Sigmoid colon (tissue), 4 donors: ENCODE data around the gene OR5H14.

ENCODE experiments used
- CTCF ChIP-seq, 4 experiments: fragments of 450-650 bp in 3 of 4; fragments of 200-600 bp in 1 of 4; IDR thresholded peaks; one replicate each; pipeline ENCODE4 v1.5.1; 2016 to 2019; ENCODE audit warnings: antibody characterized with exemption in 4 of 4, mild to moderate bottlenecking in 3 of 4, moderate library complexity in 2 of 4
- POLR2AphosphoS5 ChIP-seq, 4 donors: sonication (generic); formaldehyde crosslinking; IDR thresholded peaks; one replicate each; pipeline ENCODE4 v1.6.1; 2017; ENCODE audit warnings: antibody characterized with exemption in 4 of 4

DNA sequence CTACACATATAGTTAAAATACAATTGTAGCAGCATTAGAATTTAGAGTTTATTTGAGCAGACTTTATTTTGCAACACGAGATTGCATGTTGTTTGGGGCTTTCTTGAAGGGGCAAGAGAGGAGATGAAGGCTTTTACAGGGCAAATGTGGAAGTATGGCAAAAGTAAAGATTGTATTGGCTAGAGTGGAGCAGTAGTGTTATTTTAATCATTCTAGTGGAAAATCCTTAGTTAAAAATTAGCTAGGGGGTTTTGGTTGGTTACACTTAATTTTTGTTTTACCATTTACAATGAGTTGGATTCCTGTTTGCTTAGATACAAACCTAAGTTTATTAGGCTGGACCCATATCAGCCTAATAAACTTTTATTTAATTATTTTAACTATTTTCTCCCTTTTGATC is 23.8 kb downstream of the OR5H14 start:
- TF ChIP-seq CTCF (IDR thresholded peaks at IDR 0.05) = no peak
- TF ChIP-seq POLR2AphosphoS5 (IDR thresholded peaks at IDR 0.05) = no peak
